Fibroblast of mammary gland (primary cell): ENCODE measurements around the gene RAP2B.
"Not testable (repeated sequence)": the region's sequence is repeated elsewhere in the genome, so short reads cannot be mapped to it uniquely, and the experiment has no call there.

Source experiments
- DNase-seq: peaks from one replicate; pipeline ENCODE4 v3.0.0-alpha.2; 2010; ENCODE audit warnings: low read depth
- H3K4me3 ChIP-seq: 2 replicates; pipeline ENCODE4 v1.5.1; 2011; ENCODE audit warnings: low read depth, mild to moderate bottlenecking, low read length, moderate library complexity; ENCODE audit not compliant: control insufficient read depth
- TF ChIP-seq, protein P1 (sequence below): conservative IDR thresholded peaks from 2 replicates; pipeline ENCODE4 v1.5.1; 2011; ENCODE audit warnings: low read depth, low read length, inconsistent platforms; ENCODE audit not compliant: control insufficient read depth, insufficient read depth

Gene RAP2B

GRCh38 chr3:153173758-153174516 lies 11.9 kb downstream of the RAP2B start:
- TF ChIP-seq, protein P1, sequence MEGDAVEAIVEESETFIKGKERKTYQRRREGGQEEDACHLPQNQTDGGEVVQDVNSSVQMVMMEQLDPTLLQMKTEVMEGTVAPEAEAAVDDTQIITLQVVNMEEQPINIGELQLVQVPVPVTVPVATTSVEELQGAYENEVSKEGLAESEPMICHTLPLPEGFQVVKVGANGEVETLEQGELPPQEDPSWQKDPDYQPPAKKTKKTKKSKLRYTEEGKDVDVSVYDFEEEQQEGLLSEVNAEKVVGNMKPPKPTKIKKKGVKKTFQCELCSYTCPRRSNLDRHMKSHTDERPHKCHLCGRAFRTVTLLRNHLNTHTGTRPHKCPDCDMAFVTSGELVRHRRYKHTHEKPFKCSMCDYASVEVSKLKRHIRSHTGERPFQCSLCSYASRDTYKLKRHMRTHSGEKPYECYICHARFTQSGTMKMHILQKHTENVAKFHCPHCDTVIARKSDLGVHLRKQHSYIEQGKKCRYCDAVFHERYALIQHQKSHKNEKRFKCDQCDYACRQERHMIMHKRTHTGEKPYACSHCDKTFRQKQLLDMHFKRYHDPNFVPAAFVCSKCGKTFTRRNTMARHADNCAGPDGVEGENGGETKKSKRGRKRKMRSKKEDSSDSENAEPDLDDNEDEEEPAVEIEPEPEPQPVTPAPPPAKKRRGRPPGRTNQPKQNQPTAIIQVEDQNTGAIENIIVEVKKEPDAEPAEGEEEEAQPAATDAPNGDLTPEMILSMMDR: peak; percentile 0
- peak; percentile 74 for DNase-seq
- H3K4me3 ChIP-seq: no peak overlapping the region

GRCh38 chr3:153176197-153176596 lies 14.2 kb downstream of the RAP2B start:
- no peak for DNase-seq
- H3K4me3 ChIP-seq: no peak overlapping the region
- TF ChIP-seq, protein P1: no peak

DNA sequence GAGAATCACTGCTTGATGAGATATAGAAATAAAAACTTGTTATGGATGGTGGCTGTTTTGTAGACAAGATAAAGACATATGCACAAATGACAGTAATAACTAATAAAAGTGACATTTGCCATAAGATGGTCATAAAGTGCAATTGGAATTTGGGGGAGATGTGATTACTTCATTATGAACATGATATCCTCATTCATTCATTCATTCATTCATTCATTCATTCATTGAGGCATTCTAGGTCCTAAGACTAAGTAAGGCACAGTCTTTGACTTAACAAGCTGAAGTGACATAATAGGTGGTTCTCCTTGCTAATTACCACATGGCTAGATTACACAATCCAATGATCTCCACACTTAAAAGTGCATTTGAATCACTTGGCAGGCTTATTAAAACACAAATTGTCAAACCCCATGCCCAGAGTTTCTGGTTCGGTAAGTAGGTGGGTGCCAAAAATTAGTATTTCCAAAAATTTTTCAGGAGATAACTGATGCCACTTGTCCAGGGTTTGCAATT lies 18.9 kb downstream of the RAP2B start:
- DNase-seq: peak; percentile 17
- TF ChIP-seq, protein P1: no peak

DNA sequence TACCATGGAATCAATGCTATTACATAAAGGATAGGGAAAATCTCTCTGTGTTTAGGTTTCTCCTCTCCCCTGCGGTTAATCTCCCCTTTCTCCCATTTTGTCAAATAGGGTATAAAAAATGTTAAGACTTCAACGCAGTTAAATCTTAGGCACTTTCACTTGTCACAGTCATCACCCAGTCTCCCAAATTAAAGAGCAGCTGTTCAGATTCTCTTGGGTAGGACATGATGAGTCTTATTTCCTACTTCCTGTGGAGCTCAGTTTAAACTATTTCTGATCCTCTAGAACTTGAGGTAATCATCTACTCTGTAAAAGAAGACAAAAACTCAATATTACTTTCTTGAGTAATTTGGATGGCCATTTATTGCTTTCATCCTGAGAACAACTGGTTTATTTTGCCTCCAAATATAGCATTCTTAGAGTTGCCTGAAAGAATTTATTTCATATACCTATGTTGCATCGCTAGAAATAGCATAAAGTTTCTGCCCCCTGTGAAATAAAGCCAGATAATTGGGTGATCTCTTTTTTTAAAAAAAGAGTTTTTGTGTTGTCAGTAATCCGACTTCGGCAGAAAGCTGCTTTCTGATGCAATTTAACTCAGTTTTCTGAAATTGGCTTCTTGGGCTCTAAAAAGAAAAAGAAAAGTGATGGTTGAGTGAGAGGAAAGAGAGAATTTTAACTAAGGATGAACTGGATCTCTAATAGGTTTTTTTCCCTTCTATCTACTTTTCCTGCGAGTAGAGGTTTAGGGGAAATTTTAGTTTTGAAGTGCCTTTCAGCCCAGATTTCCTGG lies 20.7 kb downstream of the RAP2B start:
- TF ChIP-seq, protein P1: no peak
- H3K4me3 ChIP-seq: no peak overlapping the region
- DNase-seq: no peak

More for the DNA sequence above, 18.9 kb downstream of the RAP2B start:
- H3K4me3 ChIP-seq: no peak overlapping the region

GRCh38 chr3:153190923-153191322 lies 28.9 kb downstream of the RAP2B start:
- H3K4me3 ChIP-seq: no peak overlapping the region
- TF ChIP-seq, protein P1: no peak
- DNase-seq: no peak

GRCh38 chr3:153192327-153192726 lies 30.3 kb downstream of the RAP2B start:
- DNase-seq: peak; percentile 7
- no peak overlapping the region for H3K4me3 ChIP-seq
- TF ChIP-seq, protein P1: no peak

- H3K4me3 ChIP-seq, DNase-seq: not testable (repeated sequence)
Observed at GRCh38 chr3:153193786-153194476, 31.9 kb downstream of the RAP2B start.
